ENCODE results near the gene ENPP1. TPM values are rescaled to one million over a fixed set of nuclear protein-coding genes. Genes with fewer than 3 reads are reported as not detected.

The ENPP1 gene
- total RNA-seq, 1 experiment from 2014 or later = 6.5 TPM

GRCh38 chr6:131781687-131782086, 26.1 kb upstream of the ENPP1 start:
- Histone ChIP-seq H3K9ac (ENCODE audit: low read length) (no peak overlapping the region), H3K9me2 (ENCODE audit: insufficient read depth) (no peaks in the 10 kb centered on the region), H3K36me3 (ENCODE audit: control insufficient read depth in 1 of 2, insufficient read depth in 2 of 2, low read length in 2 of 2) (no peaks in the 10 kb centered on the region), H3K4me2 (ENCODE audit: low read length) (no peak overlapping the region), H3K27me3 (ENCODE audit: insufficient read depth, low read length) (no peaks in the 10 kb centered on the region), H4K20me1 (ENCODE audit: insufficient read depth) (no peaks in the 10 kb centered on the region), H3K9me3 (ENCODE audit: control insufficient read depth in 1 of 2, insufficient read depth in 1 of 2, low read depth in 1 of 2, low read length in 2 of 2) (no peaks in the 10 kb centered on the region), H3K27ac (ENCODE audit: low read depth, low read length) (no peak overlapping the region), H3K79me2 (ENCODE audit: insufficient read depth, low read length) (no peaks in the 10 kb centered on the region), H3K4me3 (replicated peaks in 1 of 2; ENCODE audit: low read depth in 1 of 2, low read length in 2 of 2) (no peak overlapping the region), H2AFZ (ENCODE audit: low read depth, low read length, poor library complexity, severe bottlenecking) (no peak overlapping the region), H3K4me1 (ENCODE audit: control insufficient read depth in 1 of 2, insufficient read depth in 2 of 2, low read length in 2 of 2) (no peaks in the 10 kb centered on the region)
- DNase-seq (ENCODE audit: low read depth, low spot score) = no peak
- ChIA-PET CTCF (interaction anchor here (1.7 to 3.3 kb wide), 2 partner anchors 128 to 133 kb away, joined by 8 to 25 read pairs; no protein-coding TSS in a partner anchor), POLR2A (no interaction called here), RAD21 (ENCODE audit: low non-redundant PET in 1 of 2, low total read pairs in 2 of 2, uncharacterized antibody in 2 of 2, unreplicated experiment in 2 of 2) (no interaction called here)
- no peak for ATAC-seq
- intact Hi-C loops (cut with micrococcal nuclease) = loop anchor here (2.0 kb wide), 1 partner anchor 129 kb away; no protein-coding TSS in a partner anchor
- no TSS peak for BruUV-seq (replicated peaks)
- no peak for TF ChIP-seq FOSL1 (IDR thresholded peaks at IDR 0.05; ENCODE audit: low read depth)
- no peak for TF ChIP-seq ZNF274 (IDR thresholded peaks at IDR 0.05; ENCODE audit: low read depth, low read length)
- no peak for TF ChIP-seq RAD21 (IDR thresholded peaks at IDR 0.05; ENCODE audit: low read depth)
- TF ChIP-seq EZH2 (IDR thresholded peaks at IDR 0.05) = no peak
- no peak for TF ChIP-seq CEBPB (IDR thresholded peaks at IDR 0.05; ENCODE audit: low read depth)
- TF ChIP-seq ZFX (IDR thresholded peaks at IDR 0.05) = no peak
- TF ChIP-seq ATF3 (IDR thresholded peaks at IDR 0.05) = no peak
- no peak for TF ChIP-seq SRF (IDR thresholded peaks at IDR 0.05; ENCODE audit: low read depth)
- no peak for TF ChIP-seq SP1 (IDR thresholded peaks at IDR 0.05; ENCODE audit: low read depth)
- no peak for TF ChIP-seq EGR1 (IDR thresholded peaks at IDR 0.05; ENCODE audit: low read depth)
- TF ChIP-seq CTCF (IDR thresholded peaks at IDR 0.05 in 2 of 3, conservative IDR thresholded peaks at IDR 0.05 in 1 of 3; ENCODE audit: borderline replicate concordance in 1 of 3, insufficient read depth in 1 of 3, low read depth in 2 of 3, low read length in 2 of 3) = no peak
- TF ChIP-seq YY1 (IDR thresholded peaks at IDR 0.05; ENCODE audit: extremely low read depth, insufficient replicate concordance, low read depth, low read length) = no peak

All from HCT116 (cell line).